ENCODE measurements around the gene ZMIZ1.
"Not testable (repeated sequence)": the region's sequence is repeated elsewhere in the genome, so short reads cannot be mapped to it uniquely, and the experiment has no call there.

The ZMIZ1 gene

DNA sequence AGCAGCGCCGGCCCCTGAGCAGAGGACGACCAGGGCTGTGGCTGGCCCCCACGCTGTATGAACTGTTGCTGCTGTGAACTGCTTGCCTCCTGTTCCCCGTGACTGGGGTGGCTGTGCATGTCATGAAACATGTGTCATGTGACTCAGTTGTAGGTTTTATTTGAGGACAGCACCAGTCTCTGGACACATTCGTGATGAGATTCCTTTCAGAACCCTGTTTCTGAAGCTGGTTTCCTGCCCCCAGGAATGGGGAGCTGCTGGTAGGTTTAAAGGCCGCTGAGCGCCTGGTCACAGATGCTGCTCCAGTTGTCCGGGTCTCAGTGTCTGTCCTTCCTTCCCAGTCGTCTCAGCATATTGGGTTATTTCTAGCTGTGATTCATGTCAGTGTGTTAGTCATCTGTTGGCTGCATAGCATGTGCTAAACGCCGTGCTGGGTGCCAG is 199.4 kb downstream of the ZMIZ1 start:
- DNase-seq (ENCODE audit: low read depth) = no peak

DNA sequence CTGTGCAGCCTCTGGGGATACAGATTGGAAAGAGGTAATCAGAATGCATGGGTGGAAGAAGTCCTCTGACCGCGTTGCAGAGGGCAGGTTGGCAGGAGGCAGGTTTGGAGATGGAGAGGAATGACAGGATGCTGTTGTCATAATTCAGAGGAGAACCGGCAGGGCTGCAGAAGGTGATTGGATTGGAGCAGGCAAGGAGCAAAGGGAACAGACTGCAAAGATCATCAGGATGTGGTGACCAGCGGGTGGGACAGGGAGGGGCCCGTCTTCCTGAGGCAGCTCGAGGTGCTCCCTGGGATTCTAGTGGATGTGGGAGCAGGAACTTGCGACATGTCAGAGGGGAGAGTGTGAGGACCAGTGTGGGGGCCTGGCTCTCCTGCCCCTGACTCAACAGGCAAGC is 200.0 kb downstream of the ZMIZ1 start:
- no peak for DNase-seq (ENCODE audit: low read depth)

DNA sequence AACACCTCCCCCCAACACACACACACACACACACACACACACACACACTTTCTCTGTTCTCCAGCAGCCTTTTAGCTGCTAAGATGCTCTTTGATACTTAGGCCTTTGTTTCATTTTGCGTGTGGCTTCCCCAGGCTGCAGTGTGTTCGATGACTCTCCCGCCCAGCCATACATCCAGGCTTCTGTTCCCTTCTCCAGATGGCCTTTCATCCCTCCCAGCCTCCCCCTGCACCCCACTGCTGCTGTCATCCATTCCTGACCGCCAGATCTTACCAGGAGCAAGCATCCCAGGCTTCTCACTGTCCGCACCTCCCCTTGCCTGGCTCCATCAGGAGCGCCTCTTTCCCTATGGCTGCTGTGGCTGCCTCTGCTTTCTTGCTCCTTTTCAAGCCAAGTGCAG is 200.7 kb downstream of the ZMIZ1 start:
- DNase-seq (ENCODE audit: low read depth) = no peak

DNA sequence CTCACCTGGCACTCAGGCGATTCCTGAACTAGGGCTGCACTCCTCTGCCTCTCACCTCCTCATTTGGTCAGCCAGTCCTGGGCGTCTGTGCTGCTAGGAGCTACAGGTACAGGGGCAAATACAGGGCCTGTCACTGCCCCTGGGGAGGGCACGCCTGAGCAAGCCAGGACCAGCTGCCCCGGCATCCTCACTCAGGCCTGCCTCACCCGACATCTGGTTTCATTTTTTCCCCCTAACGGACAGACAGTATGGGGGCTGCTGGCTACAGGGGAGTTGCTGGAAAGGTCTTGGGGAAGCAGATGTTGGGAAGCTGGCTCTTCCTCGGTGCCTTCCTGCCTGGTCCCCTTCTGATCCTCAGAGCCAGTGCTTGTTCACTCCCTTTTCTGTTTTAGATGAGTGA is 201.2 kb downstream of the ZMIZ1 start:
- no peak for DNase-seq (ENCODE audit: low read depth)

DNA sequence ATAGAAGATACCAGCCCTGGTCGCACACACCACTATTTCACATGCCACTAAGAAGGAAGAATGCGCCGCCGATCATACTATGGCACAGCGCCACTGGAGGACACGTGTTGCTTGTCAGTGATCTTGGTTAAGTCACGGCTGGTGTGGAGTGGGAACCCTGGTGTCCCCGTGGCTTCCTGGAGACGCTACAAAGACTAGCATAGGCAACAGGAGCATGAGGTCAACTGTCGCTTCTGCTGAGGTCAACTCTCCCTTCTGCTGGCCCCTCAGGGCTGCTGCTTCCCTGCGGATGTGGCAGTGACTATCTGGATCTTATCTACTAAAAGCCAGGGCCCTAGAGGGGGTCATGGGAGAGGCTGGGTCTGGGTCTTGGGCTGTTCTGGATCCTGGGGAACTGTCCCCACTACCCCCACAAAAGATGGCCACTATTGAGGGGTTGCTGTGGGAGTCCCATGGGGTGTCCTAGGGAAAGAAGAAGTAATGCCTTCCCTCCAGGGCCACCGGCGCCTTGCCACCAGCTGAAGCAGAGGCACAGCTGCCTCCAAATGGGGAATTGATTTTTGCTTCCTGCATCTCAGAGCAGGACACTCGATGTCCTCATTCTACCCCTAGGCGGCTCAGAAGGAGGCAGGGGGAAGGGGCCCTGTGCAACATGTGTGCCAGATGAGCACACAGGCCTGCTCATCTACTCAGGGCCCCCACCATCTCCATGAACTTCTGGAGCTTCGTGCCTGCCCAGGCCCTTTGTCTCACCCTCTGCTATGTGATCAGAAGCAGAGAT is 201.9 kb downstream of the ZMIZ1 start:
- no peak for DNase-seq (ENCODE audit: low read depth)

DNA sequence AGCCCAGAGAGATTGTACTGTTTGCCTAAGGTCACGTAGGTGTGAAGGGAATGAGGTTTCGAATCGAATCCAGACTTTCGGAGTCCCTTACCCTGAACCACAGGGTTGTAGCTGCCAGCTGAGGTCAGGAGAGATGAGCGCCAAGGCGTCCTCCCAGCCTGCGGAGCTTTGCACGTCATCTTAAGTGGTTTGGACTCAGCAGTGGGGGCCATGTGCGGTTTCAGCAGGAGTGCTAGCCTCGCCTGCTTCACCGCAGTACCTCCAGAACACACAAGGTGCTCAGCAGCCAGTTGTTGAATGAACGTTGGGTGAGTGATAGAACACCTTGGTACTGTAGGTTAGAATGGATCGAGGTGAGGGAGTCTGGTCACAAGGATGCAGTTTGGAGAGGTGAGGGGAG is 203.6 kb downstream of the ZMIZ1 start:
- no peak for DNase-seq (ENCODE audit: low read depth)

DNA sequence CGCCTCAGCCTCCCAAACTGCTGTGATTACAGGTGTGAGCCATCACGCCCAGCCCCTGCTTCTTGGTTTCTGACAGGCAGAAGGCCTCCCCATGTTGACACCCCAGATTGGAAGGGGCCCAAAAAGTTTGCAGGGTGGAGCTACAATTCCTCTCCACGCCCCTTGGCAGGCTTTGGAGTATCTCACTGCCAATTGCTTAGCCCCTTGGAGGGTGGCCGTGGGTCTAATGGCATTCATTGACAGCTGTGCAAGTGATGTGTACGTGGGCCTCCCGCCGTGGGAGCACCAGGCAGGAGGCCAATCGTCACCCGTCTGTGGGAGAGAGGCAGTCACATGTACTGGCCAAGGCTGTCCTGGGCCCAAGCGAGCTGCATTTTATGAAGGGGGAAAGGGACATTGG is 204.8 kb downstream of the ZMIZ1 start:
- no peak for DNase-seq (ENCODE audit: low read depth)

DNA sequence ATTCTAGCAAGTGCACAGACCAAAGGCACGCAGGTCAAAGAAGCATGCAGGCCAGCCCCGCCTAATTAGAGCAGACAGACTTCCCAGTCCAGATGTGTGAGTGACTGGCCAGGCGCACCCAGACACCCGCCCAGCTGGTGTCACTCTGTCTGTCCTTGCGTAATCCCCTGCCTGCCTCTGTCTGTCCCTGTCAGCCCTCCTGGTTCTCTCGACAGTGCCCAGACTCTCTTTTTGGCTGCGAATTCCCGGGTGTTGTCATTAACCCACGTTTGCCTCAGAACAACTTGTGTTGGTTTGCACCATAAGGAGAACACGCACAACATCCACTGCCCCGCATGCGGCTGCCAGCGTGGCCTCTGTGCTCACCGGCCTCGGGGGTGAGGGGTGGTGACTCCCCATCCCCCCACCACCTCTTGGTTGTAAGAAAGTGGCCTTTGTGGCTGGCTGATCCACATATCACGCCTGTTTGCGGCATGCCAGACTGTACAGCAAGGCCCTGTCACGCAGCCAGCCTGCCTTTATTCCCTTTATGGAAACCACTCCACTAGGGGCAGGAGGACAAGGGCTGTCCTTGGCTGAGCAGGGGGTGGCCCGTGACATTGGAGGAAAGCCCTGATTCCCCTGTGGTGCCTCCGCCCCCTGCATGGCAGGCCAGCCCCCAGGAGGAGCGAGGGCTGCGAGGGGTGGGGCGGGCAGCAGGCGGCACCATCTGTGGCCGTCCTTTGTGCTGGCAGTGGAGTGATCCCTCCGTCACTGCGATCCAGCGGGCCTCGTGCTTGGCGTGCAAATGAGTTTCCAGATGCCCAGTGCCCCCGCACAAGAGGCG is 205.7 kb downstream of the ZMIZ1 start:
- no peak for DNase-seq (ENCODE audit: low read depth)

DNA sequence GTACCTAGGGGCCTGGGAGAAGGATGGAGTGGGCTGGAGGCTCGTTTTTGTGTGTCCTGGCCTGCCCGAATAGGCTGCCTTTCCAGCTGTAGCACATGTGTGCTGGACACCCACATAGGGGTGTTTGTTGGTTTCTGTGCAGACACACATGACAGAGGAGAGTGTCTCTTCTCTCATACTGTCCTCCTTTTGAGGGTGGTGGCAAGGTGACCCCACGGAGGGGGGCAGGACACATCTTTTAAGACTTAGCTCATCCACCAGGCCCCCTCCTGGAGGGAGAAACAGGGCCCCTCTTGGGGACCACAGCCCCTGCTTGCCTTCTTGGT is 206.3 kb downstream of the ZMIZ1 start:
- no peak for DNase-seq (ENCODE audit: low read depth)

DNA sequence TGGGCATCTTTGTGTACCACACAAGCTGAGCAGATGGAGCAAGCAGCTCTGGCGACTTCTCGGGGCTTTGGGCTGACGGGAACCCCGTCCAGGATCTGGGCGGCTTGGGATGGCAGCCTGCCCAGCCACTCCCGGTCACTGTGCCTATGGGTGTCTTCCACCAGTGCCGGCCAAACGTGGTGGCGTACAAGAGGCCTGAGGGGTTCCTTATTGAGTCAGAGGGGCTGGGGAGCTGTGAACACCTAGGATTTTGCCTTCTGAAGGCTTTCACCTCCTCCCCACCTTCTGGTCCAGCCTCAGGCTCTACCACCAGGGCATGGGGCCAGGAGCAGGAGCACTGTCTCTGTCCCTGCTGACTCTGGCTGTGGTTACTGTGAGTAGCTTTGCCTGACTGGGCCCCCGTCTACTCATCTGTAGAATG is 206.7 kb downstream of the ZMIZ1 start:
- DNase-seq (ENCODE audit: low read depth) = no peak

DNA sequence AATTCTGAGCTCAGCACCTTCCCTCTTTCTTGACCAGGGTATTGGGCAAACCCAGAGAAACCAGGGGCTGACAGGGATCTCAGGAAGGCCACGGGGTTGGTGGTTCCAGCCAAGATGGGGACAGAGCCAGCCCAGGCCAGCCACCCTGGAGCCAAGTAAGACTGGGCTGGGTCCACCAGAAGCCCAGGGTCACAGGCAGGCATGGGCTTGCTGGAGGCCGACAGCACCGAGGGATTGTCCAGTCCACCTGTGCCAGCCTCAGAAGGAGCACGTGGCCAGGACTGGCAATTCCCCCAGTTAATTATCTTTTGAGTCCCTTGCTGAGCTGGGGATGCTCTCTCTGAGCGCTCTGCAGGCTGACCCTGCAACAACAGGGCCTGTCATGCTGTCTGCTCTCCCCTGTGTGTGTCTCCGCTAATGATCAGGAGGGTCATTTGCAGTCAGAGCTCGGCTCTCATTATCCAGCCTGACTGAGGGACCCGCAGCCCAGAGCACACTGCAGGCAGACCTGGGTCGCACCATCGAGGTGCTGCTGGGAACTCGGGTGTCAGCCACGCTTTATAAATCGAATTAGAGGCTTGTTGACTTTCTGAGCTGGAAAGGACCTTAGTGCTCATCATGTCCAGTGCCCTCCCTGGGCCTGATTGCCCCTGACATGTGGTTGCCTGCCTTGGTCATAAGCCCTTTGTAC is 209.0 kb downstream of the ZMIZ1 start:
- DNase-seq (ENCODE audit: low read depth) = no peak

DNA sequence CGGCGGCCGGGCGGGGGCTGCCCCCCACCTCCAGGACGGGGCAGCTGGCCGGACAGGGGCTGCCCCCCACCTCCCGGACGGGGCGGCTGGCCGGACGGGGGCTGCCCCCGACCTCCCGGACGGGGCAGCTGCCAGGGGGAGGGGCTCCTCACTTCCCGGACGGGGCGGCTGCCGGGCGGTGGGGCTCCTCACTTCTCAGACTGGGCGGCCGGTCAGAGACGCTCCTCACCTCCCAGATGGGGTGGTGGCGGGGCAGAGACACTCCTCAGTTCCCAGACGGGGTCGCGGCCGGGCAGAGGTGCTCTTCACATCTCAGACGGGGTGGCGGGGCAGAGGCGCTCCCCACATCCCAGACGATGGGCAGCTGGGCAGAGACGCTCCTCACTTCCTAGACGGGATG is 210.3 kb downstream of the ZMIZ1 start:
- DNase-seq (ENCODE audit: low read depth) = not testable (repeated sequence)

DNA sequence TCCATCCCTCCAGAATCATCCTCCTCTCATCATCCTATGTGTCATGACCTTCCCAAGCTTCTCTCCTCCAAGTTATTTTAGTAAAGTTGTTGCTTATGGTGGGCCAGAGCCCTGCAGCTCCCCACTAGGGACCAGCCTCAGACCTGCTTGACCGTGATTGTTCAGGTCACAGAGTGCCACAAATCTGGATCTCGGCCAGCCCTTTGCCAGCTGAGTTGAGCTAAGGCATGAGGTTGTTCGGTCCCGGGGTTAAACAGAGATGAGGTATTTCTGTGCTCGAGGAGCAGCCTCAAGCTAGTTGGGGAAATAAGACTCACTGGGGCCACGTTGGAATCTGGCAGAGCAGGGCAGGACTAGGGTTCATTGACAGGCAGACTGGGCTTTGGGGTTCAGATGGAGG is 212.2 kb downstream of the ZMIZ1 start:
- DNase-seq (ENCODE audit: low read depth) = no peak

DNA sequence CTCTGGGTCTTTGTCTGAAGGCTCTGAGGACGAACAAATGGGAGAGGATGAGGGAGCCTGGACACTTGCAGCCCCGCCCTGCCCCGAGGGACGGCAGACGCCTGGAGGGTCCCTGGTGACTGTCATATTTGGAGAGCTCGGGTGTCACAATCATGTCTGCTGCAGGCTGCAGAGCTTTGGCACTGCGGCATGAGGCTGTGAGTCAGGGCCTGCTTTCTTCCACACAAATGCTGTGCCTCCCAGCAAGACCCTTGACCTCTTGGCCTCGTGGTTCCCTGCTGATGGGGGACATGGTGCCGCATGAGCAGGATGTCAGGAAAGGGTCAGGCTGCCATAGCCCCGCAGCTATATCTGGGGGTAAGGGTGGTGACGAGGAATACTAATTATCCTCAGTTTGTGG is 213.6 kb downstream of the ZMIZ1 start:
- no peak for DNase-seq (ENCODE audit: low read depth)

DNA sequence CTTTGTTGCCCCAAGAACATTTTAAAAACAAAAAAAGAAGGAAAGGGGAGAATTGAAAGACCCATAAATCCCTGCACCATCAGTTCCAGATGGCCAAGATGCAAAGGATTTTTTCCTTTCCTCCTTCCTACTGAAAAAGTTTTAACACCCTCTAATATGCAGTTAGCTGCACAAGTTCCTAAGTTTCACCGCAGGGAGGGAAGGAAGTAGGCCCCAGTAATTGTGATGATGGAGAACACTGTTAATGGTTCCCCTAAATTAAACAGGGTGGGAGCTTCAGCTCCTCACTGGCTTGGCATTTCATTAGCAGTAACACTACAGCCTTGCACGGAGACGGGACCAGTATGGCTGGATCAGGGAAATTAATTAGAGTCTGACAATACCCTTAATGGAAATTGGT is 214.8 kb downstream of the ZMIZ1 start:
- no peak for DNase-seq (ENCODE audit: low read depth)

DNA sequence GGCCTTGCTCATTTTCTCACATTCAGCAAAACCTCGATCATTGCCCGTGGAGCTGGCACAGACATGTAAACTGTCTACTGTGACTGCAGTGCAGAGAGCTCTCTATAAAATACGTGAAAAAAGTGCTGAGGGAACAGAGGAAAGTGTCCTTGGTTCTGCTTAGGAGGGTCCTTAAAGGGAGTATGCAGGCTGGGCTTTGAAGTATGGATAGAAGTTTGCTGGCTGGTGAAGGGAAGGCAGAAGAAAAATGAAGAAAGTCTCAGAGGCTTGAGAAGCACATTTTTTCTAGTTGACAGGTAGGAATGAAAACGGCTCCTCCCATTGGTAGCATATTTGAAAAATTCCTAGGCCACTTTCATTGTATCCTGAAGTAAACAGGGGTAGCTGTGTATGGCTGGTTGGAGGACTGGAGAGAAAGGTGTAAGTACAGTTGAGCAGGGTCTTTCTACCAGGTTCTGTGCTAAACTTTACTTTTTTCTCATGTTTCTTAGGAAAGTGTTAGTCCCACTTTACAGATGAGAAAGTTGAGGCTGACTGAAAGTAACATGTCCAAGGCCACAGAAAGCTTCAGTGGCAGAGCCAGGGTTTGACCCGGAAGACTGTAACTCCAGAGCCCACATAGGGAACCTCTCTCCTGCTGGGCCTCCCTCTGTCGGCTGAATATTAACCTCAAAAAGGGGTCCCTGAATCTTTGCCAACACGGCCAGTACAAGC is 215.5 kb downstream of the ZMIZ1 start:
- DNase-seq (ENCODE audit: low read depth) = no peak

DNA sequence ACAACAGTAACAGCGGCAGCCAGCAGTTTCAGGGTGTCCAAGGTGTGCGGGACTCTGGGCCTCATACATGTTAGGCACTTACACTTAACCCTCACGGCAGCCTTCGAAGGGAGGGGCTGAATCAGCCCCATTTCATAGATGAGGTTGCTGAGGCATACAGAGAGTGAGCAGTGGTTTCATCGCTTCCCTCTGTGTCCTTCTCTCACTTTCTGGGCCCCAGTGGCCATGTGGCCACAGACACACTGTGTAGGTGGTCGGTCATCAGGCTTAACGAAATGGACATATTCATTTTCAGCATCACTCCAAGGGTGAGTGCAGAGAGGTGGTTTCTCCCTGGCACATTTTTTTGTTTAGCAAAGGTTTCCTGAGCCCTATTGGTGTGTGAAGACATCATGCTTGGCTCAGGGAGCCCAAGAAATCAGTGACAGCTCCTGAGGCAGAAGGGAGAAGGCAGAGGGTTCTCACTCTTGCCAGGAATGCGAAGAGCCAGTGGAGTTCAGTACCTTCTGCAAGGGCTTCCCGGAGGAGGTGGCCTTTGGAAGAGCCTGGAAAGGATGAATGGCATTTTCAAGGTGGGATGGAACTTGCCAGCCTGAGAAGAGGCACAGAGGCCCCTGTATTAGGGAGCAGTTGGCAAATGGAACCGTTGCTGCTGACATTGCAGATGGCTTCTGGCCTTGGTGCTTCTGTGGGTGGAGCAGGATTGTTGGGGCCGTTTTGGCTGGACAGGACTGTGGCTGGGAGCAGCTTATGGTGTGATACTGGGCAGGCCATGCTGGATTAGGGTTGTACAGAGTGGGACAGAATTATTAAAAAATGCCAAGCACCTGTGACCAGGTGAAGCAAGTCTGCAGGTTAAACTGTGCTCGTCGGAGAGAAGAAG is 216.8 kb downstream of the ZMIZ1 start:
- DNase-seq (ENCODE audit: low read depth) = no peak

DNA sequence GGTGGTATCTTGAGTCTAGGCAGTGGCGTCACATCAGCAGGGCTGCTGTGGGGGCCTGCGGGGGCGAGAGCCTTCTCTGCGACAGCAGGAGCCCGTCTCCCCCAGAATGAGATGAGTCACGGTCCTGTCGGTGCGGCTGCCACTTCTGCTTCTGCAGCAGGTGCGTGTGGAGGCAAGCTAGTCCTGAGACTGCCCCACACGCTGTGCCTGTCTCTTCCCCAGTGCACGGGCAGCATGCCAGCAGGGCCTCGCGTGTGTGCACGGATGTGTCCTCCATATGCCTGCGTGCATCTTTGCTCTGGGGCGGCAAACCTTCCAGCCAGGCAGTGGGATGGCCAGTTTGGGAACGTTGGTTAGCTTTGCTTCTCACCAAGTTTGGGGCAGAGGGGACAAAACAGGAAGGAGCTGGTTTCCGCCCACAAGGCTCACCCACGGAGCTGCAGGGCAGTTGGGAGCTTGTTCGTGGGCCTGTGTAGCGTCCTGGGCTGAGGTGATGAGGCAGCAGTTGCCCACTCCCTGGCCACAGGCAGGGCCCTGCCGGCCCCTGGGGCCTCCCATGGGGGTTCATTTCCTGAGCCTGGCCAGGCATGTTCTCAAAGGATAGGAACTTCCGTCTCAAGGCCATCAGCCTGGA is 217.7 kb downstream of the ZMIZ1 start:
- peak; percentile 80 for DNase-seq (ENCODE audit: low read depth)

DNA sequence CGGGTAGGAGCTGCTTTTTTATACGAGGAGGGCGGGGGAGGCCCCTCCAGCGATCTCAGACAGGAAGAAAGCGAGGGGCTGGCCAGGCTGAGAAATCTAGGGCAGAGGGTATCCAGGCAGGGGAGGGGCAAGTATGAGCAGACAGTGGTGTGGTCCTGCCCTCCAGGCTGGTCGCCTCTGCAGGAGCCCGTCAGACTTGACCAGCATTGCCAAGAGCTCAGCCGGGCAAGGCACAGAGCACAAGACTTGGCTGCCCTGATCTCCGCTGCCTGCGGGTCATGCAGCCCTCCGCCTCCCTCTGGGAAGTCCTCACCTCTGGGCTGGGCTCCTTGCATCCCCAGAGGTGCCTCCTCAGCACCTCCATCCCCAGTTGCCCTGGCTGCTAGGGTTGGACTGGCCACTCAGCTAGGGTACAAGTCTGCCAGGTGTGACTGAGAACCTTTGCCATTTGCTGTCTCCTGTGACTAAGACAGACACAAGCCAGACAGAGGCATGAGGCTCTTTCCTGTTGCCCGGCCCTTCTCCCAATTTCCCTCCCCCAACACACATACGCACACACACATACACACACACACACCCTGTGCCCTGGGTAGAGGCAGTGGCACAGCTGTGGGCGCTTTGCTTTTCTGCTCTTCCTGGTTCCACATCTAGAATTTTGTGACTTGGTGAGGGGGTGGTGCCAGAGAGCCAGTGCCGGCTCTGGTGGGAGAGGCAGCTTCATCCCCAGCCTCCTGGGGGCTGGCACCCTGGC is 219.4 kb downstream of the ZMIZ1 start:
- no peak for DNase-seq (ENCODE audit: low read depth)

DNA sequence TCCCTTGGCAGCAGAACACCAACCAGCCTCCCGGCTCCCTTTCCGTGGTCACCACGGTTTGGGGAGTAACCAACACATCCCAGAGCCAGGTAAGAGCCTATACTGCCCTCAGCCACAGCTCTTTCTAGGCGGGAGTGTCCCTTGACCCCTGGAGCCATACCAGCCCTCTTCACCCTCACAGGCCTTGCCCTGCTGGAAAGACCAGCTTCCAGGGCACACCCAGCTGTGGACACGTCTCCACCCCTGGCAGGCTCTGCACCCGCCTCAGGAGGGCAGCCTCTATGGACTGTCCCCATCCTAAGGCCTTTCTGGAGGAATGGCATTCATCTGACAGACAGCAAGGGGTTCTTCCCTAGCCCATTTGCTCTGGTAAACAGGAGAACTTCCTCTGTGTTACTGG is 221.0 kb downstream of the ZMIZ1 start:
- no peak for DNase-seq (ENCODE audit: low read depth)

All from activated T-helper 1 cell treated with Interleukin-2 at 50 U/mL for 16 hours (primary cell).